Thyroid gland (tissue), 4 donors: ENCODE results near the gene SPTBN1.

Experiments used
- POLR2A ChIP-seq, 2 donors: fragments of 450-650 bp; IDR thresholded peaks; one replicate each; pipeline ENCODE4 v1.6.1; 2017; ENCODE audit warnings: antibody characterized with exemption in 2 of 2, mild to moderate bottlenecking in 2 of 2, moderate library complexity in 1 of 2
- TF ChIP-seq, protein P1 (sequence below), 6 experiments: fragments of 200-600 bp in 3 of 6; fragments of 450-650 bp in 3 of 6; sonication (generic) in 3 of 6; IDR thresholded peaks; one replicate each; pipeline ENCODE4 v1.5.1; 2016 to 2019; ENCODE audit warnings: antibody characterized with exemption in 6 of 6, mild to moderate bottlenecking in 2 of 6, inconsistent platforms in 1 of 6, moderate library complexity in 1 of 6

DNA sequence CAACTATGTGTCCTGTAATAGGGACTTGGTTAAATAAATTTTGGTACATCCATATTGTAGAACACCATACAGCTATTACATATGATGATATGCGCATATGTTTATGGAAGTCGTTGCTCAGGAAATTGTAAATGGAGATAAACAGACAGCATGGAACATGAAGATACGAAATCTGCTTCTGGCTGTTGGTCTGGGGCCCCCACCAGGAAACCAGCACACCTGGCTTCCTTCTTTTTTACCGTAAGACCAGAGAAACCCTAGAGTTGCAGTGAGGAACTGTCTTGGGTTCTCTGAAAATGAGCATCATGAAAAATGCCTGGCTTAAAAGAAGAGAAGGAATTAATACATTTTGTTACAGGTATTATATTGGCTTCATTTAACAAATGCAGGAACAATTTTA is 40.8 kb downstream of the SPTBN1 start:
- TF ChIP-seq, protein P1, sequence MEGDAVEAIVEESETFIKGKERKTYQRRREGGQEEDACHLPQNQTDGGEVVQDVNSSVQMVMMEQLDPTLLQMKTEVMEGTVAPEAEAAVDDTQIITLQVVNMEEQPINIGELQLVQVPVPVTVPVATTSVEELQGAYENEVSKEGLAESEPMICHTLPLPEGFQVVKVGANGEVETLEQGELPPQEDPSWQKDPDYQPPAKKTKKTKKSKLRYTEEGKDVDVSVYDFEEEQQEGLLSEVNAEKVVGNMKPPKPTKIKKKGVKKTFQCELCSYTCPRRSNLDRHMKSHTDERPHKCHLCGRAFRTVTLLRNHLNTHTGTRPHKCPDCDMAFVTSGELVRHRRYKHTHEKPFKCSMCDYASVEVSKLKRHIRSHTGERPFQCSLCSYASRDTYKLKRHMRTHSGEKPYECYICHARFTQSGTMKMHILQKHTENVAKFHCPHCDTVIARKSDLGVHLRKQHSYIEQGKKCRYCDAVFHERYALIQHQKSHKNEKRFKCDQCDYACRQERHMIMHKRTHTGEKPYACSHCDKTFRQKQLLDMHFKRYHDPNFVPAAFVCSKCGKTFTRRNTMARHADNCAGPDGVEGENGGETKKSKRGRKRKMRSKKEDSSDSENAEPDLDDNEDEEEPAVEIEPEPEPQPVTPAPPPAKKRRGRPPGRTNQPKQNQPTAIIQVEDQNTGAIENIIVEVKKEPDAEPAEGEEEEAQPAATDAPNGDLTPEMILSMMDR (IDR thresholded peaks at IDR 0.05): no peak
- TF ChIP-seq POLR2A (IDR thresholded peaks at IDR 0.05): no peak
